GM21786 (cell line): ENCODE data around the gene PLXNA4.
"Not testable (repeated sequence)": the region's sequence is repeated elsewhere in the genome, so short reads cannot be mapped to it uniquely, and the experiment has no call there.

Experiments used
- ATAC-seq: cut with Tn5 transposase; IDR thresholded peaks from one replicate; pipeline ENCODE4 v1.9.1; 2021; ENCODE audit not compliant: unreplicated experiment

The PLXNA4 gene

DNA sequence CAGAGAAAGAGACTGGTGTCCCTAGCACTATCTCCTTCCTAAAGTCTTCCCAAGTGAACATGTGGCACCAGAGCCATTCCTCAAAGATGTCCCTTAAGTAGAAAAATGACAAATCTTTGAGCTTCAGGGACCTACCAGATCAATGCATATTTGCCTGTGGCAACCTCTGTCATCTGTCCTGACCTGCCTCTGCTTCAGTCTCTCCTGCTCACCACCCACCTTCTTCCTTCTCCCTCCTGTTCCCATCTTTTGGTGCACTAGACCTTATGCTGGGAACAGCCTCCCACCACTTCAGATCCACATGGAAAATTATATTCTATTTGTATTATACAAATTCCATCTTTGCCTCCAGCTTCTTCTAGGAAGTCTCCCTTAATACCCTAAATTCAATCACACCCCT lies 386.4 kb downstream of the PLXNA4 start:
- no peak for ATAC-seq

DNA sequence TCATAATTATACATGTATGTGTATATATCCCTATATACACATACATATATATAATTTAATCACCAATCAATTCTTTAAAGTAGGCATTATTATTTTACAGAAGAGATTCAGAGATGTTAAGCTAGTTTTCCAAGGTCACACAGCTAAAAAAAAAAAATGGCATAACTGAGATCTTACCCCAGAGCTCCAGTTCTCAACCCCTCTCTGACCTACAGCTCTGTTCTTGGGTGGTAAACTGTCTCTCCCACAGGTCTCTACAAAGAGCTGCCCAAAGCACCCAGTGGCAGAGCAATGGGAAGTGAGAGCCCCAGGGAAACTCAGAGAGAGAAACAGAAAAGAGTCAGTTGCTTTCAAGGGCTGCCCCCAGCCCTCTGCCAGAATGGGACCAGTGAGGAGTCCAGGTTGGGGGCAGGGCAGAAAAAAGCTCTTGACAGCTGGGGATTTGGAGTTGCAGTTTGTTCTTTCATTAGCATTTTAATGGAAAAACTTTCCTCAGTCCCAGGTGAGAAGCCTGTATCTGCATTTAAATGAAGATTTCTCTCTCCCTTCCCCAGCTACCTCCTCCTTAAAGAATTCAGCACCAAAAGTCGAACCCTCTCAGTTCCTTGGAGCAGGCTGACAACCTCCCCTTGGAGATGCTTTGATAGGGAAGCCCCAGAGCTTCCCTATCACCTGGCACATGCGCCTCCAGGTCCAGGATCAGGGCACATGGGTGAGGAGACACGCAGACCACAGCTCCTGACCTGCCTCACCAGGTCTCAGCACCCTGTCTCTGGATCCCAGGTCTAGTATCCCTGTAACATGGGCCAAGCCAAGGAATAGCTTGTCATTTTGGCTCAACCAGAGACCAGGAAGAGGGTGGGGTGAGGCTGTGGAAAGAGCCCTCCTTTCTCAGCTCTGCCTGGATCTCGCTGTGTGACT lies 388.1 kb downstream of the PLXNA4 start:
- no peak for ATAC-seq

GRCh38 chr7:132187391-132187790 lies 388.9 kb downstream of the PLXNA4 start:
- ATAC-seq = no peak

- no peak for ATAC-seq
These were observed 391.1 kb downstream of the PLXNA4 start for GRCh38 chr7:132185150-132185549.

GRCh38 chr7:132183781-132184380 lies 392.4 kb downstream of the PLXNA4 start:
- ATAC-seq = no peak

DNA sequence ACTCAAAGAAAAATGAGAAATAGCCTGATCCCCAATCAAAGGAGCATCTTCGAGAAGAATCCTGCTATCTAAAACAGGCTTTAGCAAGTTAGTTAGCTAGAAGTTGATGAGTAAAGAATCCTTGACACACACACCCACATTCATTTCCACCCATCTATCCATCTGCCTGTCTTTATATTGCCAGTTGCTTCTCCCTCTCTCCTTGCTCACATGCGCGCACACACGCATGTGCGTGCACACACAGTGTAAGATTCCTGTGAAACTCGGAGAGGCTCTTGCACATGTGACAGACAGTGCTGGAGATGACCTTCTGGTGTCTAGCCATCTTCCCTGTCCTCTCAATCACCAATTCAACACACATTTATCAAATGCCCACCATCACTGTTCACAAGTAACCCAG lies 393.3 kb downstream of the PLXNA4 start:
- ATAC-seq = no peak

GRCh38 chr7:132181946-132182685 lies 394.2 kb downstream of the PLXNA4 start:
- no peak for ATAC-seq

GRCh38 chr7:132181371-132181770 lies 394.9 kb downstream of the PLXNA4 start:
- no peak for ATAC-seq

GRCh38 chr7:132180481-132180880 lies 395.8 kb downstream of the PLXNA4 start:
- ATAC-seq = no peak

DNA sequence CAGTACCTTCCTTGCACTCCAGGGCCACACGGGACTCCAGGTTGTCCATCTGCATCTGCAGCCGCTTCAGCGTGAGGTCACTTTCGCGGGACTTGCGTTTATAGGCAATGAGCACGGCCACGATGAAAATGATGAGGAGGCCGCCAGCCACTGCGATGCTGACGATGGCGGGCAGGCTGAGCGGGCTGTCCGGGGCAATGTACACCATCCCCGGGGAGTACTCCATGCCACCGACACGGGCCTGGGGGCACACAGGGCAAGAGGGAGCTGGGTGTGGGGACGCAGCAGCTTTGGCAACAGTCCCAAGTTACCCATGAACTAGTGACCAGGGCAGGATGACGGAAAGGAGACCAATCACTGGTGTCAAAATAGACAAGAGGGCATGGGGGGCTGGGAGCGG lies 396.6 kb downstream of the PLXNA4 start:
- no peak for ATAC-seq

GRCh38 chr7:132179080-132179430 lies 397.2 kb downstream of the PLXNA4 start:
- no peak for ATAC-seq

- not testable (repeated sequence) for ATAC-seq
These were observed 397.7 kb downstream of the PLXNA4 start for GRCh38 chr7:132178402-132179079.

GRCh38 chr7:132177708-132178401 lies 398.4 kb downstream of the PLXNA4 start:
- ATAC-seq = no peak

DNA sequence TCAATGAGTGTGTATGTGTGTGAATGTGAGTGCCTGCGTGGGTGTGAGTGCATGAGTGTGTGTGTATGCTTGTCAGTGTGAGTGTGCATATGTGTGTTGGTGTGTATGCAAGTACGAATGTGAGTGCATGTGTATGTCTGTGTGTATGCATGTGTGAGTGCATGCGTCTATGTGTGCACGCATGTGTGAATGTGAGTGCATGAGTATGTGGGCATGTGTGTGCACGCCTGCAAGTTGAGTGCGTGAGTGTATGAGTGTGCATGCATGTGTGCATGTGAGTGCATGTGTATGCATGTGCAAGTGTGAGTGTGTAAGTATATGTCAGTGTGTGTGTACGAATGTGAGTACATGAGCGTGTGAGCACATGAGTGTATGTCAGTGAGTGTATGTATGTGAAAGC lies 399.6 kb downstream of the PLXNA4 start:
- ATAC-seq = no peak

DNA sequence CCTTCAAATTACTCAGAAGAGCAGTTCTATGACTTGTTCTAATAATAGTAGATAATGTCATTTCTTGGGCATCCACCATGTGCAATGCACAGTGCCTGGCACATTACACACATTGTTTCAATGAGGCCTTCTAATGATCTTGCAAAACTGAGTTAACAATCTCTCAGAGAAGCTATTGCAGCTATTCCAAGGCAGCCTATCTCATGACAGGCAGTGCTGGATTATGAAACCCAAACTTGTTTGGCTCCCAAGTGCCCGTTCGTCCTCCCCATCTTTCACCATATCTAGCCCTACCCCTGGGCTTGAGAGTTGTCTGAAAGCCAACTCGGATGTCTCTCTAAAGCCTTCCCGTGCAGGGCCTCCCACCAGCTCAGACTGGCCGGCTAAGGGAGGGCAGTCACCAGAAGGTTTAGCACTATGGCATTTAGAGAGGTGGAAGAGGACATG lies 405.1 kb downstream of the PLXNA4 start:
- no peak for ATAC-seq

DNA sequence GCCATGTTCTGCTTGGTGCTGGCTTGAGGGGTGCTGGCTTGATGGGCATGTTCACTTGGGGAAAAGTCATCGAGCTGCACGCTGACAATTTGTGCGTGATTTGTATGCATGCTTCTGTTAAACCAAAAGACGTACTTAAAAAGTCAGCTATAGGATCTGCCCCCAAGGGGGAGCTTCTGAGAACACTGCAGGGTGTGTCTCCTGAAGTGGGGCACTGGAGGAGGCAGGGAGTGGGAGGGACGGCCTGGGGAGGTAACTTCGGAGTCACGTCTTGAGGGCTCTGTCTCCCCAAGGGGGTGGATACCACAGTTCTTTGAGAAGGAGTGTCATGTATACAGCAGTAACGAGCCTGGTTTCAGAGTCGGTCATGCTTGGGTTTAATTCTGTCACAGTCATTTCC lies 406.5 kb downstream of the PLXNA4 start:
- ATAC-seq = no peak

- ATAC-seq = no peak
These were observed 408.0 kb downstream of the PLXNA4 start for GRCh38 chr7:132168239-132168638.

- ATAC-seq = not testable (repeated sequence)
These were observed 410.6 kb downstream of the PLXNA4 start for GRCh38 chr7:132165695-132166094.

- ATAC-seq = no peak
These were observed 411.6 kb downstream of the PLXNA4 start for GRCh38 chr7:132164558-132165125.

DNA sequence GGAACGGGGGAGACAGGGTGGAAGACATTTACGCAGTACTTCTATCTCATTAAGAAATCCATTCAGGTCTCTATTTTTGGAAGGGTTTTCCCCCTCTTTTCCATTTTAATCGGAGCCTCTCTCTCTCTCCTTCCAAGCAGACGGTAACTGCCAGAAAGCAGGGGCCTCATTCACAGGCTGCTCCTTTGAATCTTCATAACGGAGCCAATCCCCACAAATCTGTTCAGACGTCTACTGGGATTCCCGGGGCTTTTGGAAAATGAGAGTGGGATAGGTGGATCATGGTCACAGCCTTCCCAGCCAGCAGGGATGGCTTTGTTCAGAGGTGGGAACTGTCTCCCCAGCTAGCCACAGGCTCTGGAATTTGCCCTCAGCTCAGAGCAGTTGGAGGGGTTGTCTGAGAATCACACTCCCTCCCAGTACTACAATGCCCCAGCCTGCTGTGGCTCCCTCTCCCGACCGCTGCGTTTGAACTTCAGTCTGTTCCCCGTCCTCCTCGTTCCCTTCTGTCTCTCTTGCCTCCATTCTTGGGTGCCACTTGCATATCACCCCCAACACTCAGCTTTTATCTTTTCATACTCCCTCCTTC lies 413.6 kb downstream of the PLXNA4 start:
- ATAC-seq = no peak
